ENCODE measurements around the gene CLEC11A.

- TF ChIP-seq GATA3 (IDR thresholded peaks at IDR 0.05; ENCODE audit: low read depth, low read length) (no peak), GATA2 (IDR thresholded peaks at IDR 0.05; ENCODE audit: low read depth, low read length) (no peak)
Observed at GRCh38 chr19:50712833-50713232, 10.3 kb upstream of the CLEC11A start.

All from SH-SY5Y (cell line).